HG02571 (cell line): ENCODE results near the gene GSTCD.
A peak's percentile ranks its signal among the peaks of the same experiment; 100 is the strongest.

ENCODE experiments used
- ATAC-seq: cut with Tn5 transposase; IDR thresholded peaks from one replicate; pipeline ENCODE4 v1.9.1; 2021; ENCODE audit warnings: mild to moderate bottlenecking, moderate library complexity; ENCODE audit not compliant: unreplicated experiment

Gene GSTCD

GRCh38 chr4:105875233-105875632 lies 166.6 kb downstream of the GSTCD start:
- no peak for ATAC-seq

GRCh38 chr4:105878668-105879067 lies 170.1 kb downstream of the GSTCD start:
- ATAC-seq = no peak

DNA sequence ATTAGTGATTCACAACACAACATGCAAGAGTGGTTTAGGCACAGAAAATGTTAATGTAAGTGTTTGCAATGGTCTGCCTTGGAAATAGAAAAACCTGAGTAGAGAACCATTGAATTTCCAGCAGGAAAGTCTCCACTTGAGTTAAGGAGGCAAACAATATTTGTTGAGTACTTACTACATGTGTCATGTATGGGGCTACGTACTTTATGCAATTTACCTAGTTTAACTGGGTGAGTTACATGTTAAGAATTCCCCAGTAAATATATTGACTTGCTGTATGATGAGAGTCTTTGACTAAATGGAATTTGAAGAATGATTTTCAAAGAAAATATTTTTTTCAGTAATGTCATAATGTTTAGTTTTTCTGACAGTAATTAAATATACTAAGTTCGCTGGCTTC lies 178.9 kb downstream of the GSTCD start:
- no peak for ATAC-seq

GRCh38 chr4:105894660-105895582 lies 186.3 kb downstream of the GSTCD start, which contains the start of gene NPNT:
Gene NPNT, plus strand, starts transcription at chr4:105895471. Its CDS starts 182 bp downstream, at chr4:105895653.
- ATAC-seq = no peak

GRCh38 chr4:105895583-105896460 lies 187.2 kb downstream of the GSTCD start:
- peak; percentile 46 for ATAC-seq

DNA sequence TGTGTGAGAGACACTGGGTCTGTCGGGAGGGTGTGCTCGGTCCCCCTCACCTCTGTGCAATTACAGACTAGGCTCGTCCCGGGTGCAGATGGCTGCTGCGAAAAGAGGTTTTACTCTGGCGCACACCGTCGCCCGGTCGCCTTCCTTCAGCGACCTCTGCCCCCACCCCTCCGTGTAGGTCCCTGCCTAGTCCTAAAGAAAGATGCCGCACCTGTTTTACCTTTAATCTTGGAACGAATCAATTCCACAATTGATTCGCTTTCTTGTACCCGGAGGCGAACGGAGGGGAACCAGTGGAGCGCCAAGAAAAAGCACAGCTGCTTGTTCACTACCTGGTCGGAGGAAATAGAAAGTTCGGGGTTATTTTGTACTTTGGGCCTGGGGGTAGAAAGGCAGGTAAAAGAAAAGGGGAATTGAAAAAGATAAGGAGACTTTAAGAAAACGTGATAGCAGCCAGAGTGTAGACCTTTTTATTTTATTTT lies 187.9 kb downstream of the GSTCD start:
- ATAC-seq = no peak
